ENCODE results near the gene RASL11B.

Gene RASL11B

GRCh38 chr4:52910115-52910514 is 48.0 kb downstream of the RASL11B start:
- Histone ChIP-seq H2BK12ac (ENCODE audit: low read length in 2 of 2) (no peak overlapping the region), H3K27me3 (ENCODE audit: control insufficient read depth in 1 of 2, insufficient read depth in 1 of 2, low read length in 2 of 2) (no peaks in the 10 kb centered on the region), H3K18ac (ENCODE audit: low read depth in 1 of 2, low read length in 2 of 2) (no peak overlapping the region), H3K4me2 (ENCODE audit: low read length, poor library complexity, severe bottlenecking) (no peak overlapping the region), H3K9ac (ENCODE audit: low read length) (no peak overlapping the region), H3K23ac (ENCODE audit: low read length in 2 of 2) (no peak overlapping the region), H3K36me3 (ENCODE audit: control insufficient read depth in 1 of 2, insufficient read depth in 2 of 2, low read depth in 1 of 2, low read length in 2 of 2) (peaks cover 0 to 21% of the 10 kb centered on the region in 2 experiments), H2AFZ (ENCODE audit: low read depth, low read length) (no peak overlapping the region), H3K4me1 (ENCODE audit: control insufficient read depth, insufficient read depth, low read depth, low read length) (peaks cover 2% of the 10 kb centered on the region), H3K79me1 (replicated peaks; ENCODE audit: low read length, poor library complexity, severe bottlenecking) (no peaks in the 10 kb centered on the region), H3K4ac (ENCODE audit: low read depth in 1 of 2, low read length in 2 of 2) (no peak overlapping the region), H4K91ac (ENCODE audit: low read length) (no peak overlapping the region), H2AK5ac (ENCODE audit: low read length, severe bottlenecking) (no peak overlapping the region), H2BK5ac (ENCODE audit: low read depth, low read length, poor library complexity, severe bottlenecking) (no peak overlapping the region), H4K8ac (ENCODE audit: low read length) (no peak overlapping the region), H2BK120ac (ENCODE audit: low read depth, low read length) (no peak overlapping the region), H3K14ac (ENCODE audit: low read length in 2 of 2) (no peak overlapping the region), H3K9me3 (ENCODE audit: control insufficient read depth, low read length) (no peaks in the 10 kb centered on the region), H3K27ac (ENCODE audit: low read length, poor library complexity, severe bottlenecking) (no peak overlapping the region), H3K4me3 (ENCODE audit: insufficient read depth in 1 of 2, low read depth in 1 of 2, low read length in 2 of 2) (no peak overlapping the region), H2BK15ac (ENCODE audit: low read depth, poor library complexity, severe bottlenecking) (no peak overlapping the region)
- DNase-seq, result no peak

- H3K9me3 ChIP-seq (ENCODE audit: control insufficient read depth, low read length), result no peaks in the 10 kb centered on the region
- no peak overlapping the region for H2AFZ ChIP-seq (ENCODE audit: low read depth, low read length)
- H3K36me3 ChIP-seq (ENCODE audit: control insufficient read depth in 1 of 2, insufficient read depth in 2 of 2, low read depth in 1 of 2, low read length in 2 of 2), result peaks cover 0 to 6% of the 10 kb centered on the region in 2 experiments
- DNase-seq, result peak; percentile 79
- no peak overlapping the region for H3K4me3 ChIP-seq (ENCODE audit: insufficient read depth in 1 of 2, low read depth in 1 of 2, low read length in 2 of 2)
- no peak overlapping the region for H3K4me2 ChIP-seq (ENCODE audit: low read length, poor library complexity, severe bottlenecking)
- no peak overlapping the region for H3K14ac ChIP-seq (ENCODE audit: low read length in 2 of 2)
- H2BK15ac ChIP-seq (ENCODE audit: low read depth, poor library complexity, severe bottlenecking), result no peak overlapping the region
- H2BK120ac ChIP-seq (ENCODE audit: low read depth, low read length), result no peak overlapping the region
- WGBS, result 0% methylated on average over 2 of the region's 3 CpGs
- no peaks in the 10 kb centered on the region for H3K4me1 ChIP-seq (ENCODE audit: control insufficient read depth, insufficient read depth, low read depth, low read length)
- no peak overlapping the region for H2AK5ac ChIP-seq (ENCODE audit: low read length, severe bottlenecking)
- no peak overlapping the region for H3K18ac ChIP-seq (ENCODE audit: low read depth in 1 of 2, low read length in 2 of 2)
- no peak overlapping the region for H2BK12ac ChIP-seq (ENCODE audit: low read length in 2 of 2)
- no peak overlapping the region for H2BK5ac ChIP-seq (ENCODE audit: low read depth, low read length, poor library complexity, severe bottlenecking)
- H3K79me1 ChIP-seq (replicated peaks; ENCODE audit: low read length, poor library complexity, severe bottlenecking), result no peaks in the 10 kb centered on the region
- H3K27ac ChIP-seq (ENCODE audit: low read length, poor library complexity, severe bottlenecking), result no peak overlapping the region
- H4K8ac ChIP-seq (ENCODE audit: low read length), result no peak overlapping the region
- H3K9ac ChIP-seq (ENCODE audit: low read length), result peak overlapping the region; percentile 44
- H3K23ac ChIP-seq (ENCODE audit: low read length in 2 of 2), result no peak overlapping the region
- H3K27me3 ChIP-seq (ENCODE audit: control insufficient read depth in 1 of 2, insufficient read depth in 1 of 2, low read length in 2 of 2), result no peaks in the 10 kb centered on the region
- no peak overlapping the region for H4K91ac ChIP-seq (ENCODE audit: low read length)
- H3K4ac ChIP-seq (ENCODE audit: low read depth in 1 of 2, low read length in 2 of 2), result no peak overlapping the region
Observed at GRCh38 chr4:52911684-52912294, 49.7 kb downstream of the RASL11B start.

- H2BK5ac ChIP-seq (ENCODE audit: low read depth, low read length, poor library complexity, severe bottlenecking), result no peak overlapping the region
- H2BK12ac ChIP-seq (ENCODE audit: low read length in 2 of 2), result no peak overlapping the region
- no peak overlapping the region for H3K23ac ChIP-seq (ENCODE audit: low read length in 2 of 2)
- no peak overlapping the region for H2AK5ac ChIP-seq (ENCODE audit: low read length, severe bottlenecking)
- no peak overlapping the region for H3K4me3 ChIP-seq (ENCODE audit: insufficient read depth in 1 of 2, low read depth in 1 of 2, low read length in 2 of 2)
- no peak overlapping the region for H3K4me2 ChIP-seq (ENCODE audit: low read length, poor library complexity, severe bottlenecking)
- no CpG with 5 or more reads among the region's 2 CpGs for WGBS
- H3K9ac ChIP-seq (ENCODE audit: low read length), result peak overlapping the region; percentile 44
- no peak overlapping the region for H3K18ac ChIP-seq (ENCODE audit: low read depth in 1 of 2, low read length in 2 of 2)
- no peak overlapping the region for H2BK15ac ChIP-seq (ENCODE audit: low read depth, poor library complexity, severe bottlenecking)
- no peak overlapping the region for H4K91ac ChIP-seq (ENCODE audit: low read length)
- H3K79me1 ChIP-seq (replicated peaks; ENCODE audit: low read length, poor library complexity, severe bottlenecking), result no peaks in the 10 kb centered on the region
- H2BK120ac ChIP-seq (ENCODE audit: low read depth, low read length), result no peak overlapping the region
- H3K27ac ChIP-seq (ENCODE audit: low read length, poor library complexity, severe bottlenecking), result no peak overlapping the region
- no peak overlapping the region for H3K4ac ChIP-seq (ENCODE audit: low read depth in 1 of 2, low read length in 2 of 2)
- no peaks in the 10 kb centered on the region for H3K4me1 ChIP-seq (ENCODE audit: control insufficient read depth, insufficient read depth, low read depth, low read length)
- H2AFZ ChIP-seq (ENCODE audit: low read depth, low read length), result no peak overlapping the region
- H3K9me3 ChIP-seq (ENCODE audit: control insufficient read depth, low read length), result no peaks in the 10 kb centered on the region
- DNase-seq, result peak; percentile 54
- no peaks in the 10 kb centered on the region for H3K27me3 ChIP-seq (ENCODE audit: control insufficient read depth in 1 of 2, insufficient read depth in 1 of 2, low read length in 2 of 2)
- no peak overlapping the region for H4K8ac ChIP-seq (ENCODE audit: low read length)
- no peak overlapping the region for H3K14ac ChIP-seq (ENCODE audit: low read length in 2 of 2)
- no peaks in the 10 kb centered on the region for H3K36me3 ChIP-seq (ENCODE audit: control insufficient read depth in 1 of 2, insufficient read depth in 2 of 2, low read depth in 1 of 2, low read length in 2 of 2)
Observed at GRCh38 chr4:52912608-52913007, 50.5 kb downstream of the RASL11B start.

GRCh38 chr4:52914051-52914605 is 52.0 kb downstream of the RASL11B start:
- Histone ChIP-seq H3K79me1 (replicated peaks; ENCODE audit: low read length, poor library complexity, severe bottlenecking) (no peaks in the 10 kb centered on the region), H2BK15ac (ENCODE audit: low read depth, poor library complexity, severe bottlenecking) (no peak overlapping the region), H3K4me2 (ENCODE audit: low read length, poor library complexity, severe bottlenecking) (no peak overlapping the region), H2BK5ac (ENCODE audit: low read depth, low read length, poor library complexity, severe bottlenecking) (no peak overlapping the region), H3K14ac (ENCODE audit: low read length in 2 of 2) (no peak overlapping the region), H3K4ac (ENCODE audit: low read depth in 1 of 2, low read length in 2 of 2) (no peak overlapping the region), H2BK120ac (ENCODE audit: low read depth, low read length) (no peak overlapping the region), H4K8ac (ENCODE audit: low read length) (no peak overlapping the region), H3K9me3 (ENCODE audit: control insufficient read depth, low read length) (no peaks in the 10 kb centered on the region), H3K4me1 (ENCODE audit: control insufficient read depth, insufficient read depth, low read depth, low read length) (no peaks in the 10 kb centered on the region), H3K4me3 (ENCODE audit: insufficient read depth in 1 of 2, low read depth in 1 of 2, low read length in 2 of 2) (no peak overlapping the region), H4K91ac (ENCODE audit: low read length) (no peak overlapping the region), H2AK5ac (ENCODE audit: low read length, severe bottlenecking) (no peak overlapping the region), H3K27ac (ENCODE audit: low read length, poor library complexity, severe bottlenecking) (no peak overlapping the region), H2AFZ (ENCODE audit: low read depth, low read length) (no peak overlapping the region), H2BK12ac (ENCODE audit: low read length in 2 of 2) (no peak overlapping the region), H3K27me3 (ENCODE audit: control insufficient read depth in 1 of 2, insufficient read depth in 1 of 2, low read length in 2 of 2) (no peaks in the 10 kb centered on the region), H3K18ac (ENCODE audit: low read depth in 1 of 2, low read length in 2 of 2) (no peak overlapping the region), H3K36me3 (ENCODE audit: control insufficient read depth in 1 of 2, insufficient read depth in 2 of 2, low read depth in 1 of 2, low read length in 2 of 2) (peaks cover 0 to 4% of the 10 kb centered on the region in 2 experiments), H3K9ac (ENCODE audit: low read length) (peak overlapping the region; percentile 6), H3K23ac (ENCODE audit: low read length in 2 of 2) (no peak overlapping the region)
- 77% methylated on average over 3 of the region's 3 CpGs for WGBS
- DNase-seq, result peak; percentile 37
